ENCODE results near the gene RAB40B.

DNA sequence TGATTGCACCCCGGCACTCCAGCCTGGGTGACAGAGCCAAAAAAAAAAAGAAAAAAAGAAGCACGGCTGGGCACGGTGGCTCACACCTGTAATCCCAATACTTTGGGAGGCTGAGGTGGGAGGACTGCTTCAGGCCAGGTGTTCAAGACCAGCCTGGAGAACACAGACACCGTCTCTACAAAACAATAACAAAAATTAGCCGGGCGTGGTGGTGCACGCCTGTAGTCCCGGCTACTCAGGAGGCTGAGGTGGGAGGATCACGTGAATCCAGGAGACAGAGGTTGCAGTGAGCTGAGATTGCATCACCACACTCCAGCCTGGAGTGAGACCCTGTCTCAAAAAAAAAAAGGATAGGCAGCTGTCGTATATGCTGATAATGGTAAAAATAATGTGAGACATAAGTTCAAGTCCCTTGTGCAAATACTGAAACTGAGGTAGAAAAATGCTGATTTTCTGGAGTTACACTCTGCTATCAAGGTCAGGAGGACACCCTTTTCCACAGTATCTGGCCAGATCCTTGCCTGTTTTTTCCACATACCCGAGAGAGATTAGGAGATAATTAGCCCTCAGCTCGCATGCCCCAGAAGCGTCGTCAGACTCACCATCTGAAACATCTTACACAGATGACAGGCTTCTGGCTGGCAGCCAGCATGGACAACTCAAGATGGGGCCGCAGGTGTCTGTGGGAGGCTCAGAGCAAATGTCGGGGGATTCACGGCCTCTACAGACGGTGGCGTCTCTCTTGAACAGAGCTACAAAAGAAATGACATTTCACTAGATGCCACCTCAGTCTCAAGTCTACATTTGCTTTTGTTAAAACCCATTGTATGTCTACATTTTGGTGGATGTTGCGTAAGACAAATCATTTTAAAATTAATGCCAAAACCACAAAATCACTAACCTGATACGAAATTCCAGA lies 87.1 kb downstream of the RAB40B start:
- TF ChIP-seq, protein P1, sequence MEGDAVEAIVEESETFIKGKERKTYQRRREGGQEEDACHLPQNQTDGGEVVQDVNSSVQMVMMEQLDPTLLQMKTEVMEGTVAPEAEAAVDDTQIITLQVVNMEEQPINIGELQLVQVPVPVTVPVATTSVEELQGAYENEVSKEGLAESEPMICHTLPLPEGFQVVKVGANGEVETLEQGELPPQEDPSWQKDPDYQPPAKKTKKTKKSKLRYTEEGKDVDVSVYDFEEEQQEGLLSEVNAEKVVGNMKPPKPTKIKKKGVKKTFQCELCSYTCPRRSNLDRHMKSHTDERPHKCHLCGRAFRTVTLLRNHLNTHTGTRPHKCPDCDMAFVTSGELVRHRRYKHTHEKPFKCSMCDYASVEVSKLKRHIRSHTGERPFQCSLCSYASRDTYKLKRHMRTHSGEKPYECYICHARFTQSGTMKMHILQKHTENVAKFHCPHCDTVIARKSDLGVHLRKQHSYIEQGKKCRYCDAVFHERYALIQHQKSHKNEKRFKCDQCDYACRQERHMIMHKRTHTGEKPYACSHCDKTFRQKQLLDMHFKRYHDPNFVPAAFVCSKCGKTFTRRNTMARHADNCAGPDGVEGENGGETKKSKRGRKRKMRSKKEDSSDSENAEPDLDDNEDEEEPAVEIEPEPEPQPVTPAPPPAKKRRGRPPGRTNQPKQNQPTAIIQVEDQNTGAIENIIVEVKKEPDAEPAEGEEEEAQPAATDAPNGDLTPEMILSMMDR (IDR thresholded peaks at IDR 0.05; ENCODE audit: low read depth, low read length) = no peak
- TF ChIP-seq EZH2phosphoT487 (IDR thresholded peaks at IDR 0.05; ENCODE audit: low read depth) = no peak
